AG08395 (cell line): ENCODE results near the gene DGLUCY.
A peak's percentile ranks its signal among the peaks of the same experiment; 100 is the strongest.
"Not testable (repeated sequence)": the region's sequence is repeated elsewhere in the genome, so short reads cannot be mapped to it uniquely, and the experiment has no call there.

Experiments
- DNase-seq: peaks from one replicate; pipeline ENCODE4 v3.0.0; 2012; ENCODE audit warnings: mixed read lengths, low spot score

The DGLUCY gene

DNA sequence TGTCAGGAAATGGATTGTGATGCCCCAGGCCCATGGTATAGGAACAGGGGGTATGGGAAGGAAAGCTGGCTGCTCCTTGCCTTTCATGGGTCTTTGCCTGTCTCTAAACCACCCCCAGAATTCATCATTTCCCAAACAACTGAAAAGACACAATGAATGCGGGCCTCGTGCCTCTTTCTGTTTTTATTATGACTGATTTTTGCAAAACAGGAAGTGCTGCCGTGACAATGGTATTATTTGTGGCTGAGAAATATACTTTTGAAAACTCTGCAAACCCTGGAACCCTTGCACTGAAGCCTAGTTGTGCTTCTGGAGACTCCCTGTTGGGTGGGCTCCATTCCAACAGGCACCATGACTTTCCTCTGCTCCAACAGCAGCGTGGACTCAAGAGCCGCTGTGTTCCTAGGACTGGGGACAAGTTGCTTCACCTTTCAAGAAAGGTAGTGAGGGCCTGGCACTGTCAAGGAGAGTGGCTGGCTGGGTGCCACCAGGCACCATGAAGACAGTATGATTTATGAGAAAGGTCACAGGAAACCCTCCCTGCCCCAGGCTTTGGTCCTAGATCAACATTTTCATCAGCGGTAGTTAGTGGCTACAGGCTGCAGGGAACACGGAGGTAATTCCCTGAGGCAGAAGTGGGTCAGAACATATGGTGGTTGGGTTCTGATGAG is 4.8 kb upstream of the DGLUCY start:
- DNase-seq: no peak

DNA sequence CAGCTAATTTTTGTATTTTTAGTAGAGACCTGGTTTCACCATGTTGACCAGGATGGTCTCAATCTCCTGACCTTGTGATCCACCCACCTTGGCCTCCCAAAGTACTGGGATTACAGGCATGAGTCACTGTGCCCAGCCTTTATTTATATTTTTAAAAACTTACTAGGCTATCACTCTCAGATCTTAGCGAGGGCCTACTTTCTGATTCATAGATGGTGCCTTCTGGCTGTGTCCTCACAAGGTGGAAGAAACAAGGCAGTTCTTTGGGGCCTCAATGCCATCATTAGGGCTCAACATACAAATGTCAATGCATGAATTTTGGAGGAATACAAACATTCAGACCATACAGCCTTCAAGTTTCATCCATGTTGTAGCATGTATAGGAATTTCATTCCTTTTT is 2.4 kb upstream of the DGLUCY start:
- DNase-seq: no peak

DNA sequence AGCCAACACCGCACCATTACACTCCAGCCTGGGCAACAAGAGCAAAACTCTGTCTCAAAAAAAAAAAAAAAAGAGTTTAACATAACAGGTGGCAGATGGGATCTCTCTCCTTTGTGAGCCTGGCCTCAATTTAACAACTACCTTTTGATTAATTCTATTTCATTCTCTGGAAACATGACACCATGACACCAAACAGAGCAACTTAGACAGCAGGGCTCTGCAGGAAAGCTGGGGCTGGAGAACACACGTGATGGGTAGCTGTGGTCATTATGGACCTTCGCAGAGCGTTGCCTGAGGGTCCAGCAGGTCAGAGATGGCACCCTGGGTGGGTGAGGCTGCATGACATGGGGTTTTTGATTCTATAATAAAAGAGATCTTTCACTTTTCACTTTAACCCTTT is 1.7 kb upstream of the DGLUCY start:
- DNase-seq: no peak

DNA sequence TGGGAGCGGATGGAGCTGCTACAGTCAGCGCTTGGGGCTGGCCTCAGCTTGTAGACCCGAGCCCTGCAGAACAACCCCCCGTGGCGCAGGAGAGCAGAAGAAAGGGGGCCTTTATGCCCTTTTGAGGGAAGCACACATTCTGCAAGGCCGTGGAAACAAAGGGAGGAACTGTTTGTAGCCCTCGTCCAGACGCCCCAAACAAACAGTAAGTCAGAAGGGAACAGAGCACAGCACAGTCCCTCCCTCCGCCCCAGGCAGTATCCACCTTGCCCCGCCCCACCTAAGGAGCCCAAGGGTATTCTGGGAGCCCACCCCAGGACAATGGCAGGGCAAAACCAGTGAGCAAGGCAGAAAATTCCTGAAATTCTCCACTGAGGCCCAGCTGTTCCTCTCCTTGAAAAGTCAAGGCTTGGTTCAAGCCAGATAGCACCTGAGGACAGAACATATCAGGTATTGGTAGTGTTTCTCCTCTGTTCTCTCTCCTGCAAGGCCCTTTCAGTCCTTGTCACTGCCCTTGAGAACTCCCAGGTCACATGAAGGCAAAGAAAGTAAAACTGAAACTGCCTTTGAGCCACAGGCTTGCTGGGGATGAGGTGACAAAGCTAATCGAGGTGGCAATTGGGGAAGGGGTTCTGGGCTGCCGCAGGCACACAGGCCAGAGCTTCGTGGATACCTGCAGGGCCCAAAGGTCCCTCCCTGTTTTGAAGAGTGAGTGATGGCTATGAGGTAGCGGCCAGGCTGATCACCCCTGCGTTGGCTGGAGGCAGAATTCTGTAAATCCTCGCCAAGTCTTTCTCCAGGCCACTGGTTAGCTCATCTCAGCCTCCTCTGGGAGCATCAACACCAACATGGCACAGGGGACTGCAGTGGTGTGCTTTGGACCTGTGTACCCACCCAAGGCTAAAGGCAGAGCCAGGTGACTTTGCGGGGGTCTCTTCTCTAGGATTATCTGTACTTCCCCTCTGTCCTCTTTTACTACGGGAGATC is 499 bp downstream of the DGLUCY start:
- peak; percentile 46 for DNase-seq

DNA sequence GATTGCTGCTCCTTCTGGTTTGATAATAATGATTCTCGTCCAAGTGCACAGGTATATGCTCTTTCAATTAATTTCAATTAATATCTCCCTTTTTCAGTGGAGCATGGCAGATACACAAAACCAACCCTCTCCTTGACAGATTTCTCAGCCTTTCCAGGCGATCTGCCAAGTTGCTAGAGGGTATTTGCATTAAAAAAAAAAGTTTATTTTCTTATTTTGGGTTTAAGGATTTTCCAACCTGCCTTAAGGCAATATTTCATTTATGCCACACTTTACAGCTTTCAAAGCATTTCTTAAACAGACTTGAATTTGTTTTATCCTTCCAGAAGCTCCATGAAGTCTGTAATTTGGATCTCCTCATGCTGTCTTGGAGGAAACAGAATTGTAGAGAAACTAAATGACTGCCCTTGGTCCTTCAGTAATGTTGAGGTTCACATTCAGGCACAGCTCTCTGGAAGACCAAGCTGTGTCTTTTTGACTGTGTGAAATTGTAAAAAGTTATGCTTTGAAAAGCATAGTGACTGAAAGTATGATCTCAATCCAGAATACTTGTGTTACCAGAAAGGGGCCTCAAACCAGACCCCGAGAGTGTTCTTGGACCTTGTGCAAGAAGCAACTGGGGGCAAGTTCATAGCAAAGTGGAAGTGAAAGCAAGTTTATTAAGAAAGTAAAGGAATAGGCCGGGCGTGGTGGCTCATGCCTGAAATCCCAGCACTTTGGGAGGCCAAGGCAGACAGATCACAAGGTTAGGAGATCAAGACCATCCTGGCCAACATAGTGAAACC is 2.3 kb downstream of the DGLUCY start:
- no peak for DNase-seq

DNA sequence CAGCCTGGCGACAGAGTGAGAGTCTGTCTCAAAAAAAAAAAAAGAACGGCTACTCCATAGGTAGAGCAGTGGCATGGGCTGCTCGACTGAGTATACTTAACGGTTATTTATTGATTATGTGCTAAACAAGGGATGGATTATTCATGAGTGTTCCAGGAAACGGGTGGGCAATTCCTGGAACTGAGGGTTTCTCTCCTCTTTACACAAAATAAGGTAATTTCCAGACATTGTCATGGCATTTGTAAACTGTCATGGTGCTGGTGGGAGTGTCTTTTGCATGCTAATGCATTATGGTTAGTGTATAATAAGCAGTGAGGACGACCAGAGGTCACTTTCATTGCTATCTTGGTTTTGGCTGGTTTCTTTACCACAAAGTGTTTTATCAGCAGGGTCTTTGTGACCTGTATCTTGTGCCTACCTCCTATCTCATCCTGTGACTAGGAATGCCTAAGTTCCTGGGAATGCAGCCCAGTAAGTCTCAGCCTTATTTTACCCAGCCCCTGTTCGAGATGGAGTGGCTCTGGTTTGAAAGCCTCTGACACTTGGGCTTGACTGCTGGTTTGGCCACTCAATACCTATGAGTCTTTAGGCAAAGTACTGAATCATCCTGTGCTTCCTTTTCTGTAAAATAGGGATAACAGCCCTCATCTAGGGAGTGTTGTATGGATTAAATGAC is 3.2 kb downstream of the DGLUCY start:
- DNase-seq: no peak

DNA sequence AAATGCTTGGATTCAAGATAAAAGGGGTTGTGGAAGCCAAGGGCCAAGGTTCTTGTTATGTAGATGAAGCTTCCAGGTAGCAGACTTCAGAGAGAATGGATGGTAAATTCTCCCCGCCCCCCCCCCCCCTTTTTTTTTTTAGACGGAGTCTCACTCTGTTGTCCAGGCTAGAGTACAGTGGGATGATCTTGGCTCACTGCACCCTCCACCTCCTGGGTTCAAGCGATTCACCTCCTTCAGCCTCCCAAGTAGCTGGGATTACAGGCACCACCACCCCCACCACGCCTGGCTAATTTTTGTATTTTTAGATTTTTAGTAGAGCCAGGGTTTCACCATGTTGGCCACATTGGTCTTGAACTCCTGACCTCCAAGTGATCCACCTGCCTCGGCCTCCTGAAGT is 4.1 kb downstream of the DGLUCY start:
- no peak for DNase-seq

DNA sequence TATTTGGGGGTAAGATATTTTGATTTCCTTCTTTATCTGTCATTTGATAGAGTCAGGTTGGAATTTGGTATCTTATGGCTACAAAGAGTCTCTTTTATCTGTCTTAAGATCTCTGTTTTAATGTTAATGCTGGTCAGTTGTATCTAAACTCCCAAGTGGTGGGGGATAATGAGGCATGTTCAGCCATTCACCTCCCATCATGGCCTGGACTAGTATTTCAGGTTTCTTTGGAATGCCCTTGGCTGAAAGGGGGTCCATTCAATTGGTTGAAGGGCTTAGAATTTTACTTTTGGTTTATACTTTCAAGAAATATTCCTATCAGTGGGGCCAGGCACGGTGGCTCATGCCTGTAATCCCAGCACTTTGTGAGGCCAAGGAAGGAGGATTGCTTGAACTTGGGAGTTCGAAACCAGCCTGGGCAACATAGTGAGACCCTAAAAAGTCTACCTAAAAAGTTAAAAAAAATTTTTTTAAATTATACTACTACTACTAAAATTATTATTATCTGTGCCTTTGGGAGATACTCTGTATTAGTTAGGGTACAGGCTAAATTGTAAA is 4.7 kb downstream of the DGLUCY start:
- DNase-seq: no peak

DNA sequence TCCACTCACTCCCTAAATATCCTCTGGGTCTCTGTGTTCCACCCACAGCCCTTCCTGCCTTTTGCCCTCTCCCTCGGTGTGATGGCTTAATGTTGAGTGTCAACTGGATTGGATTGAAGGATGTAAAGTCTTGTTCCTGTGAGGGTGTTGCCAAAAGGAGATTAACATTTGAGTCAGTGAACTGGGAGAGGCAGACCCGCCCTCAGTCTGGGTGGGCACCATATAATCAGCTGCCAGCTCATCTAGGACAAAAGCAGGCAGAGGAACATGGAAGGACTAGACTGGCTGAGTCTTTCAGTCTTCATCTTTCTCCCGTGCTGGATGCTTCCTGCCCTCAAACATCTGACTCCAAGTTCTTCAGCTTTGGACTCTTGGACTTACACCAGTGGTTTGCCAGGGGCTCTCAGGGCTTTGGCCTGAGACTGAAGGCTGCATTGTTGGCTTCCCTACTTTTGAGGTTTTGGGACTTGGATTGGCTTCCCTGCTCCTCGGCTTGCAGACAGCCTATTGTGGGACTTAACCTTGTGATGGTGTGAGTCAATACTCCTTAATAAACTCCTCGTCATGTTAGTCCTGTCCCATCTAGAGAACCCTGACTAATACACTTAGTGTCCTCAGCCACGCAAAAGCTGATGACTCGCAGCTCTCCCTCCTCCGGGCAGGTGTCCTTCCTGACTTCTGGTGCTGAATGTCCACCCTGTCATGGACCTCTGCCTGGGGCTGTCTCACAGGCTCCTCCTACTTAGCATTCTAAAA is 5.9 kb downstream of the DGLUCY start:
- peak; percentile 66 for DNase-seq

DNA sequence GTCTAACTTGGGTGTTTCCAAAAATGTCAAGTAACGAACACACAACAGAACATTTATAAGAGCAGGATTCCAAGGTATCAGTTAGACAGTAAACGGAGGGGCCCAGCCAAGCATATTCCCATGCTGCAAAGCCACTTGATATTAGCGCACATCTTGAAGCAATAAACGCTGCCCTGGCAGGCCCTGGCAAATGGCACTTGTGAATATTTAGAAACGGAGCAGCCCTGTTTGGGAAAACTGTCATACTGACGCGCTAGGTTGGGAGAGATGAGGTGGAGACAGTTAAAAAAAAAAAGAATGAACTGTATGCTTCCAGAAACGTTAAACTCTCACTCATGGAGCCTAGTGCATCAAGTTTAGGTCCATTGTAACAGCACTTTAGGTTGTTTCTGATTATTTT is 9.3 kb downstream of the DGLUCY start:
- no peak for DNase-seq

DNA sequence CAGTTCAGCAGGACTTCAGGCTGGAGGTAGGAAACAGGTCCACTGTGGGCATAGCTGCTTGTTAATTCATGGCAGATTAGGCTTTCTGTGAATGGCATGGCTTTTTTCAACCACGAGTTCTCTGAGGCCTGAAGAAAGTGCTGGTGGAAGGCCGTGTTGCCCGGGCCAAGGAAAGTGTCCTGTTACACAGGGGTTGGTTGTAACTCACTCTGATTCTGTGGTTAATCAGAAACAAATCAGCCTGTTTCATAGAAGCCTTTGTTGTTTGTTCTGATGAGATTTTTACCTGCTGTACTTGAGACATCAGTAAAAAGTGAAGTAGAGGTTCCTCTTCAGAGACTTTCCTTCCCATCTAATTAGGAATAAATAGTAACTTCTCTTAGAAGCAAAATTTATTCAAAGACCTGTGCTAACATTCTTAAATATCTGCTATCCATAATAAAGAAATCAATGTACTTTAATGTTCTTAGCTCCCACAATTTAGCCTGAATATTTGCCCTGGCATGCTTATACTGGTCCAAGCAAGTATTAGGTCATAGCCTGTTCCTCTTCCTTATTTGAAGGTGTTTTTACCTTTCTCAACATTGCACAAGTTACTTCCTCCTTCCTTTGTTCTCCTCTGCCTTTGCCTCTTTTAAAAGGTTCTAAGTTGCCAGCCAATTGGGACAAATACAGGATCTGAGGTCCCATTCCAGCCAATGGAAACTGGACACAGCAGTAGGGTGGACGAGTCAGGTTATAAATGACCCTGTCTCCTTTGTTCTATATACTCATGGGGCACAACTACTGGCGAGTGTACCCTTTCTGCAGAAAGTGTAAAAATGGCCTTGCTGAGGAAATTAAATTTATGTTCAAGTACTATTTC is 10.8 kb downstream of the DGLUCY start:
- not testable (repeated sequence) for DNase-seq

DNA sequence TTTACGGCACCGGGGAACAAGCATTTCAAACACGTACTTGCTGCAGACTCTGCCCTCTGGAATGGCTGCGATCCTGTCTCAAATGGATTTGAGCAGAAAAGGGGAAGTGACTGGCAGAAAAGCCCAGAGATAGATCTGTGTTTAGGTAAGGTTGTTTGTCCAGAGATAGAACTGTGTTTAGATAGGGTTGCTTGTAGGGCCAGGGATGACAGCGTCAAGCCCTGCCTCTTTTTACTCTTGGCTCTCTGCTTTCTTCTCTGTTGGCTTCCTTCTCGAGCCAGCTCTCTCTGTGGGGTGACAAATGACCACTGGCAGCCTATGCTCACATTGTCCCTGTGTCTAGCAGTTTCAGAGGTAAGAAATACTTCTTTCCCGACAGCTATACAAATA is 11.4 kb downstream of the DGLUCY start:
- no peak for DNase-seq

DNA sequence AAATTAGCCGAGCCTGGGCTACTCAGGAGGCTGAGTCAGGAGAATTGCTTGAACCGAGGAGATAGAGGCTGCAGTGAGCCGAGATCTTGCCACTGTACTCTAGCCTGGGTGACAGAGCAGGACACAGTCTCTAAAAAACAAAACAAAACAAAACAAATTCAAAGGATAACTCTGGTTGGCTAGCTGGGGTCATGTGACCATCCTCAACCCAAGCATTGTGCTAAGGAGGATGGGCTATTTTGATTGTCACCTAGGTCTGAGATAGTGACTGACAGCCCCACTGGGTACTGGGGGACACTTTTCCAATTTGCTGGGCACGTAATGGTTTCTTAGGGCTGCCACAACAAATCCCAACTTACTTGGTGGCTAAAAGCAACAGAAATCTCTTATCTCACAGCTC is 11.9 kb downstream of the DGLUCY start:
- DNase-seq: no peak

DNA sequence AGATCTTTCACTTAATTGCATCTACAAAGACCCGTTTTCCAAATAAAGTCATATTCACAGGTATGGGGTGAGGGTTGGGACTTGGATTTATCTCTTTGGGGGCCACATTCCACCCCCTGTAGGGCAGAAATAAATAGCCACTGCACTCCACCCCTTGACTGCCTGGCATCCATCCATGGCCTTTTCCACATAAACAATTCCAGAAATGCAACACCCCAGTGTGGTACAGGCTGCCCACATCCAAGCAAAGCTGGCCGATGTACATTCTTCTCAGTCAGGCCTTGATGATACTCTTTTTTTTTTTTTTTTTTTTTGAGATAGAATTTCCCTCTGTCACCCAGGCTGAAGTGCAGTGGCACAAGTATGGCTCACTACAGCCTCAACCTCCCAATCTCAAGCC is 12.9 kb downstream of the DGLUCY start:
- DNase-seq: no peak

DNA sequence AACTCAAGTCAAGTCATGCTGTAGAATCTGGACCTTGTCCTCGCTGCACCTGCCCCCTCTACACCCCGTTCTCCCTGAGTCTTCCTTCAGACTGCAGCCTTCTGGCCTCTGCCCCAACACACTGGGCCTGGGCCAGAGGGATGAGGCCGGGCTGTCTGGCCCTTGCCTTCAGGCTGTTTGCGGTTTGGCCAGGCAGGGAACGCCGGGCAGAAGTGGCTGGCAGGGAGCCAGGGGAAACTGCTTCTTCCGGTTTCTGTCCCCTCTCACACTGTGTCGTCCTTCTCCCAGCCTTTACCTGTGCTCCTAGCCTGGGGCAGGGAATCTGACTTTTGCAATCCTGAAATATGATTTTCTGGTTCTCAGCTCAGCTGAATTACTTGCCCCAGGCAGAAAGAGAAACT is 13.5 kb downstream of the DGLUCY start:
- DNase-seq: no peak

DNA sequence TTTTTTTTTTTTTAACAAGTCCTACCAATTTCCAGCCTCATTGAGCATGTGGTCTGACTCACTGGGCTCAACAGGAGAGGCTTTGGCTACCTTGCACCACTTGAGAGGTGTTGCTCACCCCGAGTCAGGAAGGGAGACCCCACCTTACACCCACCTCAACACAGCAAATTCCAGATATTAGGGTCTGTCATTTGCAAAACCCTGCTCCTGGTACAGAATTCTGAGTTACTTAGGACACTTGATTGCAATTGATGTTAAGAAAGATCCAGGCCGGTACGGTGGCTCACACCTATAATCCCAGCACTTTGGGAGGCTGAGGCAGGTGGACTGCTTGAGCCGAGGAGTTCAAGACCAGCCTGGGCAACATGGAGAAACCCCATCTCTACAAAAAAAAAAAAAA is 14.1 kb downstream of the DGLUCY start:
- no peak for DNase-seq

DNA sequence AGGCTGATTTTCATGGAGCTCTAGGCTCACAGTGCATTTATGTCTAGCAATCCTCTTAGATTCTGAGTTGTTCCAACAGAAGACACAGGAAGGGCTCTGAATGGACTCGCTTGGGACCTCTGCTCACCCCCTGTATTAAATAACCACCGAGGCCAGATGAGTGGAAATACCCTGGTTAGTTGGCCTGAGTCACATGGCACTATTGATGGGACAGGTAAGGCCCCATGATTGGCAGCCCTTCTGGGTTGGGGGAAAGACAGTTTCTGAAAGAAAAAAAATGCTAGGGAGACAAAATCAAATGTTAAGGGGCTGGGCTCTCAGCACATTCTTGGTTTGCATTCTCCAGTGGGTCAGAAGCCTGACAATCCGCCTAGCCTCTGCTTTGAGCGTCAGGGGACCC is 14.8 kb downstream of the DGLUCY start:
- no peak for DNase-seq

DNA sequence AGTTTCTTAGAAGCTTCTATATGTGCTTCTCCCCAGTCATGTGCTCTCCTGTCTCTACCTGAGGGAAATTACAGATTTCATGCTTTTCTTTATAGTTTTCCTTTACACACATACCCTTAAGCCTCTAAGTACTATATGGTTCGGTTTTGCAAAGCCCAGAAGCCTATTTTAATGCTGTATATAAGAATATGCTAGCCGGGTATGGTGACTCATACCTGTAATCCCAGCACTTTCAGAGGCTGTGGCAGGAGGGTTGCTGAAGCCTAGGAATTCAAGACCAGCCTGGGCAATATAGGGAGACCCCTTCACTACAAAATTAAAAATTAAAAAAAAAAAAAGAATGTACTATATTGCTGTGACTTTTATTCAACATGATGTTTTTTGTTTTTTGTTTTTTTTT is 15.4 kb downstream of the DGLUCY start:
- DNase-seq: no peak

DNA sequence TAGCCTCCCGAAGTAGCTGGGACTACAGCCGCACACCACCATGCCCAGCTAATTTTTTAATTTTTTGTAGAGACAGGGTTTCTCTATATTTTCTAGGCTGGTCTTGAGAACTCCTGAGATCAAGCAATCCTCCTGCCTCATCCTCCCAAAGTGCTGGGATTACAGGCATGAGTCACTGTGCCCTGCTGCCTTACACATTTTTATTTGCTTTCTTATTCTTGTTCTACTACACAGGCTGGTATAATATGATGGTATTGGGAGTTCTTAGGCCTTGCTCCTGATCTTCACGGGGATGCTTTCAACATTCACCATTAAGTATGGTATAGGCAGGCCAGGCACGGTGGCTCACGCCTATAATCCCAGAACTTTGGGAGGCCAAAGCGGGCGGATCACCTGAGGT is 21.2 kb downstream of the DGLUCY start:
- DNase-seq: no peak
